ENCODE data around the gene SHMT1.

GRCh38 chr17:18378205-18378505, 14.8 kb upstream of the SHMT1 start:
- TF ChIP-seq, protein P1, sequence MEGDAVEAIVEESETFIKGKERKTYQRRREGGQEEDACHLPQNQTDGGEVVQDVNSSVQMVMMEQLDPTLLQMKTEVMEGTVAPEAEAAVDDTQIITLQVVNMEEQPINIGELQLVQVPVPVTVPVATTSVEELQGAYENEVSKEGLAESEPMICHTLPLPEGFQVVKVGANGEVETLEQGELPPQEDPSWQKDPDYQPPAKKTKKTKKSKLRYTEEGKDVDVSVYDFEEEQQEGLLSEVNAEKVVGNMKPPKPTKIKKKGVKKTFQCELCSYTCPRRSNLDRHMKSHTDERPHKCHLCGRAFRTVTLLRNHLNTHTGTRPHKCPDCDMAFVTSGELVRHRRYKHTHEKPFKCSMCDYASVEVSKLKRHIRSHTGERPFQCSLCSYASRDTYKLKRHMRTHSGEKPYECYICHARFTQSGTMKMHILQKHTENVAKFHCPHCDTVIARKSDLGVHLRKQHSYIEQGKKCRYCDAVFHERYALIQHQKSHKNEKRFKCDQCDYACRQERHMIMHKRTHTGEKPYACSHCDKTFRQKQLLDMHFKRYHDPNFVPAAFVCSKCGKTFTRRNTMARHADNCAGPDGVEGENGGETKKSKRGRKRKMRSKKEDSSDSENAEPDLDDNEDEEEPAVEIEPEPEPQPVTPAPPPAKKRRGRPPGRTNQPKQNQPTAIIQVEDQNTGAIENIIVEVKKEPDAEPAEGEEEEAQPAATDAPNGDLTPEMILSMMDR (IDR thresholded peaks at IDR 0.05; ENCODE audit: poor library complexity) = no peak
- no peak for TF ChIP-seq EZH2 (IDR thresholded peaks at IDR 0.05; ENCODE audit: borderline replicate concordance)

All from hepatocyte (in vitro differentiated cells).